HG02840 (cell line): Measurements from ENCODE around the gene OSTC.
"Not testable (repeated sequence)": the region's sequence is repeated elsewhere in the genome, so short reads cannot be mapped to it uniquely, and the experiment has no call there.

Experiments used
- ATAC-seq: cut with Tn5 transposase; IDR thresholded peaks from one replicate; pipeline ENCODE4 v1.9.1; 2021; ENCODE audit warnings: mild to moderate bottlenecking, moderate library complexity, moderate number of reproducible peaks; ENCODE audit not compliant: unreplicated experiment, low FRiP score

Gene OSTC

DNA sequence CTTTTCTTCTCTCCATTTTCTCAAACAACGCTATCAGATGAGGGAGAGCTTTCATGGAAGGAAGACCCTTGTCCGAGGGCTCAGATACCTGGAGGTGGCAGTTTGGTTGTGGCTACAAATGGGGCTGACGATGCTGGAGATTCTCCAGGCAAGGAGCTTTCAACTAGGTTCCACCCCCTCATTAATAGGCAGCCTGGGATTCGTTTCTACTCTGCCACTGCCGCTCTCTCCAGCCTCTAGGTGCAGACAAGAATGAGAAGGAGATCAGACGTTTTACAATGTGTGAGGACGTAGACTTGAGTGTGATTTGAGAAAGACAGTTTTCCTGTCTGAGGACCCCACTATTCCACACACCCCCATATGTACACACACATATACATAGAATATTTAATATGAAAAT is 59.3 kb downstream of the OSTC start:
- ATAC-seq: no peak

DNA sequence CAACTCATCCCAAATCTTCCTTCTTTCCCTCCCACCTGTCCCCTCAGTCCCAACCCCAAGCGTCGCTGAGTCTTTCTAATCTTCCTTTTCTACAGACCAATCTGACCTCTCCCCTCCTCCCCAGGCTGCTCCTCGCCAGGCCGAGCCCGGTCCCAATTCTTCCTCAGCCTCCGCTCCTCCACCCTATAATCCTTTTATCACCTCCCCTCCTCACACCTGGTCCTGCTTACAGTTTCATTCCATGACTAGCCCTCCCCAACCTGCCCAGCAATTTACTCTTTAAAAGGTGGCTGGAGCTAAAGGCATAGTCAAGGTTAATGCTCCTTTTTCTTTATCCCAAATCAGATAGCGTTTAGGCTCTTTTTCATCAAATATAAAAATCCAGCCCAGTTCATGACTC is 60.2 kb downstream of the OSTC start:
- ATAC-seq: not testable (repeated sequence)

DNA sequence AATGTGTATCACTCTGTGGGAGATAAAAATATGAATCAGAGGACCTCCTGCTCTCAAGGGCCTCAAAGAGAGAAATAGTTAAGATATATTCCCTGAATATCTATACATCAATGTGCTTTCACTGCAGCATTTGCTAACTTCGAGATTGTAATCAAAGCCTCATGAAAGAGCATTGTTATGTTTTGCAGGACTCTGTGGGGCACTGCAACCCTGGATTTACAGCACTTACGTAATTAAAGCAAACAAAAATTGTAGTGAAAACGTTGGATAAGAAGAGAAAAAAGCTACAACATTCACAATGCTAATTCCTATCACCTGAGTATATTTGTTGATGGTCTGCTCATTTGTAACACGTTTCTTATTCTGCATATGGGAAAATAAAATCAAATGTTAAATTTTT is 64.5 kb downstream of the OSTC start:
- no peak for ATAC-seq

DNA sequence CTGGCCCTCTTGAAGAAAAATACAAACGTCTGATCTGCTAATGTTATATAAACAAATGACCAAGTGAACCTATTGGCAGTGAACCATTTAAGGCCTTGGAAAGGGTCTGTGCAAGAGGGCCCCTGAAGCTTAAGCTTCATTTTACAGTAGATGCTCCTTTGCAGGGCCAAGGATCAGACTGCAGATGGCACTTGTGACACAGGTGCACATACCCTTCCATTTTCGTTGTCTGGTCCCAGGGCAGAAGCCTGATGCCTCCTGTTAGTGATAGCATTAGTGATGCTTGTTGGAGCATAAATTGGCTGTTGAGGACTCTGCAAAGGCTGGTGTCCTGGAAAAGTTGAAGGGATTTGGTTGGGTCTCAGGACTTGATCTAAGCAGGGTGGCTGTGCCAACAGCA is 65.9 kb downstream of the OSTC start:
- ATAC-seq: no peak

DNA sequence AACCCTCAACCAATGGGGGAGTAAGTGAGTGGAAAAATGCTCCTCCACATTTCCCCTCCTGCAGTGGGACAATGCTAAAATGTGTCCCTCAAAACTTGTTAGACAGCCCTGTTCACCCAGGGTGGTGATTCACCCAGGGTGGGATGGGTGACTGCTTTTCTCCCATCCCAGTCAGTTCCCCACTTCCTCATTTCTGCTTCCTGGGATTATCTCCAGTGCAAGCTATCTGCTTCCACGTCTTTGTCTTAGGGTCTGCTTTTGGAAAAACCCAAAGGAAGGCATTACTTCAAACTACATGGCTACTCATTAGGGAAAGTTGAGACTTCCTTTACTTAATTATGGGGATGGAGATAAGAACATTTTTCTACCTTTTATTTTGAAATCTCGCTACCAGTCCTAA is 67.0 kb downstream of the OSTC start:
- no peak for ATAC-seq
